ENCODE results near the gene KIF2C. TPM values are rescaled to one million over a fixed set of nuclear protein-coding genes. Genes with fewer than 3 reads are reported as not detected.

KIF2C gene
- total RNA-seq, 2 donors from 2014 or later, result 42.0 to 72.7 TPM

- Mint-ChIP-seq H3K4me3 (peak within 1 kb of the TSS; percentile 28), H3K36me3 (ENCODE audit: low read depth) (no peaks in the 10 kb centered on the region), H3K27me3 (ENCODE audit: insufficient read depth) (no peaks in the 10 kb centered on the region), H3K4me1 (peaks cover 9% of the 10 kb centered on the region), H3K27ac (peak within 1 kb of the TSS; percentile 100), H3K9me3 (peaks cover 2% of the 10 kb centered on the region)
- peak within 1 kb of the TSS; percentile 100 for H3K27ac ChIP-seq (ENCODE audit: low read depth, low read length)
- H3K9me3 ChIP-seq (ENCODE audit: control insufficient read depth, low read length), result no peaks in the 10 kb centered on the region
- peak; percentile 91 for TF ChIP-seq CTCF (conservative IDR thresholded peaks at IDR 0.05)
- 12 to 21% methylated on average over 10 to 19 of the region's 19 CpGs for WGBS, 2 experiments (ENCODE audit: insufficient coverage in 1 of 2, insufficient read length in 1 of 2)
- H3K4me3 ChIP-seq (ENCODE audit: low read length), result peak within 1 kb of the TSS; percentile 73
- peak within 1 kb of the TSS; percentile 96 for H3K9ac ChIP-seq (ENCODE audit: extremely low read depth, low read length, poor library complexity, severe bottlenecking)
- H3K4me1 ChIP-seq (ENCODE audit: control insufficient read depth, insufficient read depth, low read length), result no peaks in the 10 kb centered on the region
- no peaks in the 10 kb centered on the region for H3K27me3 ChIP-seq (ENCODE audit: control insufficient read depth, insufficient read depth, low read length, poor library complexity, severe bottlenecking)
- H3K36me3 ChIP-seq (ENCODE audit: control insufficient read depth, insufficient read depth, low read length), result no peaks in the 10 kb centered on the region
- DNase-seq, result peak; percentile 96
Measured at GRCh38 chr1:44730741-44731512, 8.7 kb upstream of the KIF2C start, which contains the start of gene RNU5D-1. Gene RNU5D-1, minus strand, starts transcription at chr1:44731170.

- H3K27ac Mint-ChIP-seq, result no peak overlapping the region
- no peaks in the 10 kb centered on the region for H3K27me3 ChIP-seq (ENCODE audit: control insufficient read depth, insufficient read depth, low read length, poor library complexity, severe bottlenecking)
Measured at GRCh38 chr1:44733365-44733764, 6.3 kb upstream of the KIF2C start.

GRCh38 chr1:44733784-44734183 is 5.9 kb upstream of the KIF2C start:
- Histone ChIP-seq H3K27ac (ENCODE audit: low read depth, low read length) (no peak overlapping the region), H3K4me3 (ENCODE audit: low read length) (no peak overlapping the region), H3K36me3 (ENCODE audit: control insufficient read depth, insufficient read depth, low read length) (no peaks in the 10 kb centered on the region), H3K9me3 (ENCODE audit: control insufficient read depth, low read length) (no peaks in the 10 kb centered on the region), H3K9ac (ENCODE audit: extremely low read depth, low read length, poor library complexity, severe bottlenecking) (no peak overlapping the region), H3K4me1 (ENCODE audit: control insufficient read depth, insufficient read depth, low read length) (no peaks in the 10 kb centered on the region), H3K27me3 (ENCODE audit: control insufficient read depth, insufficient read depth, low read length, poor library complexity, severe bottlenecking) (no peaks in the 10 kb centered on the region)
- WGBS, 2 experiments (ENCODE audit: insufficient coverage in 1 of 2, insufficient read length in 1 of 2), result 91% methylated on average over 1 of the region's 1 CpG; no CpG with 5 or more reads in 1 of the 2 experiments
- Mint-ChIP-seq H3K27me3 (ENCODE audit: insufficient read depth) (peaks cover 2% of the 10 kb centered on the region), H3K27ac (no peak overlapping the region), H3K4me1 (no peaks in the 10 kb centered on the region), H3K4me3 (no peak overlapping the region), H3K36me3 (ENCODE audit: low read depth) (no peaks in the 10 kb centered on the region), H3K9me3 (peaks cover 1% of the 10 kb centered on the region)
- no peak for TF ChIP-seq CTCF (conservative IDR thresholded peaks at IDR 0.05)
- no peak for DNase-seq

More at GRCh38 chr1:44733365-44733764, 6.3 kb upstream of the KIF2C start:
- Histone ChIP-seq H3K36me3 (ENCODE audit: control insufficient read depth, insufficient read depth, low read length) (no peaks in the 10 kb centered on the region), H3K4me1 (ENCODE audit: control insufficient read depth, insufficient read depth, low read length) (no peaks in the 10 kb centered on the region), H3K9ac (ENCODE audit: extremely low read depth, low read length, poor library complexity, severe bottlenecking) (no peak overlapping the region), H3K4me3 (ENCODE audit: low read length) (no peak overlapping the region), H3K27ac (ENCODE audit: low read depth, low read length) (no peak overlapping the region), H3K9me3 (ENCODE audit: control insufficient read depth, low read length) (no peaks in the 10 kb centered on the region)
- peak; percentile 39 for DNase-seq
- TF ChIP-seq CTCF (conservative IDR thresholded peaks at IDR 0.05), result no peak
- Mint-ChIP-seq H3K4me3 (no peak overlapping the region), H3K9me3 (peaks cover 1% of the 10 kb centered on the region), H3K27me3 (ENCODE audit: insufficient read depth) (peaks cover 2% of the 10 kb centered on the region), H3K4me1 (no peaks in the 10 kb centered on the region), H3K36me3 (ENCODE audit: low read depth) (no peaks in the 10 kb centered on the region)
- WGBS, 2 experiments (ENCODE audit: insufficient coverage in 1 of 2, insufficient read length in 1 of 2), result 100% methylated on average over 1 of the region's 1 CpG; no CpG with 5 or more reads in 1 of the 2 experiments

All from endodermal cell (in vitro differentiated cells).